K562 treated with DMSO at 1 percent for 12 hours (cell line): ENCODE data around the gene SEM1. TPM values are rescaled to one million over a fixed set of nuclear protein-coding genes. Genes with fewer than 3 reads are reported as not detected.

Experiments
- total RNA-seq: library from RNA; unstranded; fragments of 300-600 nt; gene quantifications from 2 replicates; pipeline ENCODE4 v1.2.3, GENCODE V29; 2022; ENCODE audit not compliant: insufficient read depth

SEM1 gene
- 166 and 299 TPM in 2 replicates for total RNA-seq

GRCh38 chr7:96709381-96710228, at the start of gene SEM1:
Gene SEM1, minus strand, starts transcription at chr7:96709846. Its CDS starts 83 bp downstream, at chr7:96709763.

